SJCRH30 (cell line): Measurements from ENCODE around the gene MINDY3. TPM values are rescaled to one million over a fixed set of nuclear protein-coding genes. Genes with fewer than 3 reads are reported as not detected.

Experiments used
- DNase-seq, 2 experiments: peaks; one replicate each; pipeline ENCODE4 v3.0.0-alpha.2; 2015 to 2020
- H3K27ac ChIP-seq: fragments of 250-450 bp; sonication (Bioruptor Pico); 2 replicates; pipeline ENCODE4 v1.5.1; 2020; ENCODE audit warnings: mild to moderate bottlenecking, moderate library complexity
- H3K27me3 ChIP-seq: fragments of 250-450 bp; sonication (Bioruptor Pico); 2 replicates; pipeline ENCODE4 v1.5.1; 2020; ENCODE audit warnings: mild to moderate bottlenecking, moderate library complexity
- H3K36me3 ChIP-seq: fragments of 250-450 bp; sonication (Bioruptor Pico); 2 replicates; pipeline ENCODE4 v1.5.1; 2020; ENCODE audit warnings: mild to moderate bottlenecking, moderate library complexity
- H3K4me1 ChIP-seq: fragments of 250-450 bp; sonication (Bioruptor Pico); 2 replicates; pipeline ENCODE4 v1.5.1; 2020; ENCODE audit warnings: mild to moderate bottlenecking, moderate library complexity
- H3K4me3 ChIP-seq: fragments of 250-450 bp; sonication (Bioruptor Pico); 2 replicates; pipeline ENCODE4 v1.5.1; 2020; ENCODE audit warnings: mild to moderate bottlenecking, moderate library complexity
- H3K9me3 ChIP-seq: fragments of 250-450 bp; sonication (Bioruptor Pico); replicated peaks from 2 replicates; pipeline ENCODE4 v1.5.1; 2020; ENCODE audit warnings: mild to moderate bottlenecking, moderate library complexity
- total RNA-seq: library from RNA; depleted of rRNA; stranded (reverse); fragments of >200 nt; shearing (Covaris generic); gene quantifications from 2 replicates; pipeline ENCODE4 v1.2.3, GENCODE V29; 2014

MINDY3 gene
- total RNA-seq, 1 experiment from 2014 or later: 18.4 TPM

- H3K4me1 ChIP-seq: no peaks in the 10 kb centered on the region
- DNase-seq: no peak
- no peaks in the 10 kb centered on the region for H3K36me3 ChIP-seq
- H3K27ac ChIP-seq: no peak overlapping the region
- H3K9me3 ChIP-seq: no peaks in the 10 kb centered on the region
- H3K27me3 ChIP-seq: no peaks in the 10 kb centered on the region
- no peak overlapping the region for H3K4me3 ChIP-seq
Observed at GRCh38 chr10:15843695-15844094, 16.6 kb downstream of the MINDY3 start.

GRCh38 chr10:15842556-15843169 is 17.6 kb downstream of the MINDY3 start:
- H3K4me3 ChIP-seq: no peak overlapping the region
- no peak overlapping the region for H3K27ac ChIP-seq
- H3K9me3 ChIP-seq: no peaks in the 10 kb centered on the region
- no peaks in the 10 kb centered on the region for H3K36me3 ChIP-seq
- no peaks in the 10 kb centered on the region for H3K27me3 ChIP-seq
- no peak for DNase-seq
- H3K4me1 ChIP-seq: no peaks in the 10 kb centered on the region

GRCh38 chr10:15841696-15842095 is 18.6 kb downstream of the MINDY3 start:
- no peaks in the 10 kb centered on the region for H3K4me1 ChIP-seq
- no peaks in the 10 kb centered on the region for H3K27me3 ChIP-seq
- no peak for DNase-seq
- no peaks in the 10 kb centered on the region for H3K9me3 ChIP-seq
- no peak overlapping the region for H3K4me3 ChIP-seq
- H3K27ac ChIP-seq: no peak overlapping the region
- H3K36me3 ChIP-seq: no peaks in the 10 kb centered on the region

GRCh38 chr10:15836807-15837206 is 23.5 kb downstream of the MINDY3 start:
- Histone ChIP-seq H3K4me1 (no peaks in the 10 kb centered on the region), H3K36me3 (no peaks in the 10 kb centered on the region; the same call in 1 of the 2 replicates), H3K9me3 (no peaks in the 10 kb centered on the region), H3K27me3 (no peaks in the 10 kb centered on the region), H3K4me3 (no peak overlapping the region), H3K27ac (no peak overlapping the region)
- DNase-seq: no peak

GRCh38 chr10:15829495-15829894 is 30.8 kb downstream of the MINDY3 start:
- no peaks in the 10 kb centered on the region for H3K4me1 ChIP-seq
- no peaks in the 10 kb centered on the region; the same call in 1 of the 2 replicates for H3K36me3 ChIP-seq
- DNase-seq: no peak
- H3K9me3 ChIP-seq: no peaks in the 10 kb centered on the region
- H3K4me3 ChIP-seq: no peak overlapping the region
- no peaks in the 10 kb centered on the region for H3K27me3 ChIP-seq
- H3K27ac ChIP-seq: no peak overlapping the region

GRCh38 chr10:15824498-15824897 is 35.8 kb downstream of the MINDY3 start:
- Histone ChIP-seq H3K36me3 (peaks cover 3% of the 10 kb centered on the region; the same call in 1 of the 2 replicates), H3K27ac (no peak overlapping the region), H3K27me3 (no peaks in the 10 kb centered on the region), H3K9me3 (no peaks in the 10 kb centered on the region), H3K4me3 (no peak overlapping the region), H3K4me1 (no peaks in the 10 kb centered on the region)
- peak in 1 of 2 experiments; percentile 21 for DNase-seq

GRCh38 chr10:15822131-15822530 is 38.2 kb downstream of the MINDY3 start:
- DNase-seq: no peak
- Histone ChIP-seq H3K9me3 (no peaks in the 10 kb centered on the region), H3K27me3 (no peaks in the 10 kb centered on the region), H3K4me3 (no peak overlapping the region), H3K4me1 (no peaks in the 10 kb centered on the region), H3K36me3 (peaks cover 6% of the 10 kb centered on the region; the same call in 1 of the 2 replicates), H3K27ac (no peak overlapping the region)

- Histone ChIP-seq H3K4me1 (no peaks in the 10 kb centered on the region), H3K4me3 (no peak overlapping the region), H3K27ac (no peak overlapping the region), H3K27me3 (no peaks in the 10 kb centered on the region), H3K9me3 (no peaks in the 10 kb centered on the region), H3K36me3 (peaks cover 6% of the 10 kb centered on the region; the same call in 1 of the 2 replicates)
- no peak for DNase-seq
Observed at GRCh38 chr10:15821046-15821683, 39.1 kb downstream of the MINDY3 start.

GRCh38 chr10:15817409-15818046 is 42.8 kb downstream of the MINDY3 start:
- Histone ChIP-seq H3K4me3 (no peak overlapping the region), H3K27ac (no peak overlapping the region), H3K4me1 (no peaks in the 10 kb centered on the region), H3K9me3 (no peaks in the 10 kb centered on the region), H3K27me3 (no peaks in the 10 kb centered on the region), H3K36me3 (0 out of 2 replicates have a peak, but pooled peaks cover 5% of the 10 kb centered on the region)
- DNase-seq: no peak

GRCh38 chr10:15815242-15815885 is 44.9 kb downstream of the MINDY3 start:
- Histone ChIP-seq H3K4me1 (no peaks in the 10 kb centered on the region), H3K27me3 (no peaks in the 10 kb centered on the region), H3K9me3 (no peaks in the 10 kb centered on the region), H3K36me3 (0 out of 2 replicates have a peak, but pooled peaks cover 5% of the 10 kb centered on the region), H3K4me3 (no peak overlapping the region), H3K27ac (no peak overlapping the region)
- no peak for DNase-seq

- H3K27ac ChIP-seq: no peak overlapping the region
- no peaks in the 10 kb centered on the region for H3K27me3 ChIP-seq
- no peaks in the 10 kb centered on the region for H3K9me3 ChIP-seq
- H3K4me1 ChIP-seq: no peaks in the 10 kb centered on the region
- DNase-seq: no peak
- H3K4me3 ChIP-seq: no peak overlapping the region
- H3K36me3 ChIP-seq: 0 out of 2 replicates have a peak, but pooled peaks cover 5% of the 10 kb centered on the region
Observed at GRCh38 chr10:15814565-15814964, 45.7 kb downstream of the MINDY3 start.

GRCh38 chr10:15813415-15813814 is 46.9 kb downstream of the MINDY3 start:
- no peaks in the 10 kb centered on the region for H3K4me1 ChIP-seq
- no peaks in the 10 kb centered on the region for H3K27me3 ChIP-seq
- no peak overlapping the region for H3K4me3 ChIP-seq
- H3K9me3 ChIP-seq: no peaks in the 10 kb centered on the region
- H3K36me3 ChIP-seq: 0 out of 2 replicates have a peak, but pooled peaks cover 3% of the 10 kb centered on the region
- DNase-seq: peak in 1 of 2 experiments; percentile 5
- H3K27ac ChIP-seq: no peak overlapping the region

- Histone ChIP-seq H3K27me3 (no peaks in the 10 kb centered on the region), H3K9me3 (no peaks in the 10 kb centered on the region), H3K4me1 (no peaks in the 10 kb centered on the region), H3K4me3 (no peak overlapping the region), H3K27ac (no peak overlapping the region), H3K36me3 (no peaks in the 10 kb centered on the region)
- DNase-seq: no peak
Observed at GRCh38 chr10:15809450-15809849, 50.9 kb downstream of the MINDY3 start.

- DNase-seq: no peak
- Histone ChIP-seq H3K27me3 (no peaks in the 10 kb centered on the region), H3K4me3 (no peak overlapping the region), H3K27ac (no peak overlapping the region), H3K4me1 (no peaks in the 10 kb centered on the region), H3K9me3 (no peaks in the 10 kb centered on the region), H3K36me3 (0 out of 2 replicates have a peak, but pooled peaks cover 2% of the 10 kb centered on the region)
Observed at GRCh38 chr10:15808204-15808797, 52.0 kb downstream of the MINDY3 start.
